ENCODE results near the gene NAGLU. TPM values are rescaled to one million over a fixed set of nuclear protein-coding genes. Genes with fewer than 3 reads are reported as not detected.
"Not testable (repeated sequence)": the region's sequence is repeated elsewhere in the genome, so short reads cannot be mapped to it uniquely, and the experiment has no call there.

Gene NAGLU
- total RNA-seq, 1 donor from 2014 or later, result 6.2 TPM

GRCh38 chr17:42543190-42544079 lies 7.4 kb downstream of the NAGLU start:
- H3K27ac Mint-ChIP-seq, result no peak overlapping the region
- no peaks in the 10 kb centered on the region for H3K9me3 Mint-ChIP-seq
- H3K27ac ChIP-seq, result no peak overlapping the region

GRCh38 chr17:42544874-42545283 lies 8.8 kb downstream of the NAGLU start:
- Mint-ChIP-seq H3K27ac (no peak overlapping the region), H3K4me1 (peaks cover 10% of the 10 kb centered on the region), H3K27me3 (ENCODE audit: insufficient read depth, low read depth) (peaks cover 5% of the 10 kb centered on the region), H3K9me3 (no peaks in the 10 kb centered on the region), H3K36me3 (peaks cover 5% of the 10 kb centered on the region), H3K4me3 (no peak overlapping the region)
- H3F3A ChIP-seq (ENCODE audit: low read depth), result peaks cover 16% of the 10 kb centered on the region
- H3K4me3 ChIP-seq, result no peak overlapping the region
- H3K36me3 ChIP-seq, result no peaks in the 10 kb centered on the region
- no peak for TF ChIP-seq EZH2phosphoT487 (IDR thresholded peaks at IDR 0.05)
- no peak for TF ChIP-seq CTCF (IDR thresholded peaks at IDR 0.05)
- no peak for TF ChIP-seq EZH2 (IDR thresholded peaks at IDR 0.05)
- no peak overlapping the region for H3K9ac ChIP-seq
- H3K79me2 ChIP-seq (ENCODE audit: low read depth), result no peaks in the 10 kb centered on the region
- no peaks in the 10 kb centered on the region for H3K27me3 ChIP-seq
- H3K27ac ChIP-seq, result no peak overlapping the region
- peaks cover 6% of the 10 kb centered on the region for H3K4me1 ChIP-seq
- no peaks in the 10 kb centered on the region for H3K9me3 ChIP-seq (ENCODE audit: low read depth)
- no peak overlapping the region for H3K4me2 ChIP-seq
- no peak overlapping the region for H2AFZ ChIP-seq (replicated peaks)
- DNase-seq (ENCODE audit: low spot score), result no peak
- H4K20me1 ChIP-seq (ENCODE audit: low read depth), result peaks cover 5% of the 10 kb centered on the region

More at GRCh38 chr17:42543190-42544079, 7.4 kb downstream of the NAGLU start:
- Histone ChIP-seq H3K9ac (no peak overlapping the region), H3F3A (ENCODE audit: low read depth) (peaks cover 7% of the 10 kb centered on the region), H3K27me3 (no peaks in the 10 kb centered on the region), H2AFZ (replicated peaks) (no peak overlapping the region), H3K79me2 (ENCODE audit: low read depth) (no peaks in the 10 kb centered on the region), H3K4me3 (no peak overlapping the region), H3K36me3 (no peaks in the 10 kb centered on the region), H3K4me1 (no peaks in the 10 kb centered on the region), H4K20me1 (ENCODE audit: low read depth) (peaks cover 5% of the 10 kb centered on the region), H3K9me3 (ENCODE audit: low read depth) (no peaks in the 10 kb centered on the region), H3K4me2 (no peak overlapping the region)
- TF ChIP-seq CTCF (IDR thresholded peaks at IDR 0.05), result no peak
- no peak for TF ChIP-seq EZH2 (IDR thresholded peaks at IDR 0.05)
- TF ChIP-seq EZH2phosphoT487 (IDR thresholded peaks at IDR 0.05), result no peak
- Mint-ChIP-seq H3K4me1 (peaks cover 2% of the 10 kb centered on the region), H3K27me3 (ENCODE audit: insufficient read depth, low read depth) (peaks cover 5% of the 10 kb centered on the region), H3K36me3 (peaks cover 5% of the 10 kb centered on the region), H3K4me3 (no peak overlapping the region)
- DNase-seq (ENCODE audit: low spot score), result no peak

GRCh38 chr17:42545755-42546505 lies 9.9 kb downstream of the NAGLU start:
- H3K9ac ChIP-seq; H2AFZ ChIP-seq (replicated peaks); H3K27ac Mint-ChIP-seq; H3K36me3 ChIP-seq; H3K27me3 ChIP-seq; H3K4me3 Mint-ChIP-seq; H3K27me3 Mint-ChIP-seq (ENCODE audit: insufficient read depth, low read depth); H3K4me3 ChIP-seq; H4K20me1 ChIP-seq (ENCODE audit: low read depth); H3K4me1 ChIP-seq; H3K27ac ChIP-seq; H3K9me3 ChIP-seq (ENCODE audit: low read depth); H3K36me3 Mint-ChIP-seq; H3K9me3 Mint-ChIP-seq; H3K79me2 ChIP-seq (ENCODE audit: low read depth); DNase-seq (ENCODE audit: low spot score); H3K4me2 ChIP-seq: not testable (repeated sequence)
- peaks cover 13% of the 10 kb centered on the region for H3K4me1 Mint-ChIP-seq
- H3F3A ChIP-seq (ENCODE audit: low read depth), result peaks cover 16% of the 10 kb centered on the region
